C1 segment of cervical spinal cord (tissue), 14 donors: ENCODE measurements around the gene KCNN1.
"Not testable (repeated sequence)": the region's sequence is repeated elsewhere in the genome, so short reads cannot be mapped to it uniquely, and the experiment has no call there.

Experiments
- DNase-seq, 14 donors: peaks; one replicate each; lab custom pipeline; 2025; lab: John Stamatoyannopoulos, UW

Gene KCNN1

DNA sequence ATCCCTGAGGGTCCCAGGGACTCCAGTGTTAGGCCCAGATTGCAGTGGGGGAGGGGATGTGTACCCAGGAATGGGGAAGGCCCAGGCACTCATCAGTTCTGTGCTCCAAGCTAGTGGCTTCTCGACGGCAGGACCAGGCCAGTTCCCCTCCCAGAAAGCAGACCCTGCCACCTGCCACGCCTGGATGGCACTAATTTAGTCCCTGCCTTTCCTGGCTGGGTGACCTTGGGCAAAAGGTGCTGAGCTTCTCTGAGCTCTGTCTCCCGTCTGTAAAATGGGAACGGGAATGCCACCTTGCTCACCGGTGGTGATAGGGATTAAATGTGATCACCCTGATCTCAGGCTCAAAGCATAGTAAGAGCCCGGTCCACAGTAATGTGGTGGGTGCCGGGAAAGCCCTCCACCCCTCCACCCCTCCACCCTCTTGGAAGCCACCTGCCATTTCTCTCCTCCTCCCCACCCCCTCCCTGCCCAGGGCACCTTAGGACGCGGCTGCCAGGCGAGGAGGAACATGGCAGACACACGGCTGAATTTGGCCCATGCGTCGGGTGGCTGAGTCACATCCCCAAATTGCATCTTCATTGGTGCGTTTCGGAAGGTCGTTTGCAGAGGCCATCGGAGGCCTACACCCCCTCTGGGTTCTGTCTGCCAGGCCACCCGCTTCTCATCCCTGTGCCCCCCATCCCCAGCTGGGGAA, 2.3 kb downstream of the KCNN1 start:
- no peak for DNase-seq

DNA sequence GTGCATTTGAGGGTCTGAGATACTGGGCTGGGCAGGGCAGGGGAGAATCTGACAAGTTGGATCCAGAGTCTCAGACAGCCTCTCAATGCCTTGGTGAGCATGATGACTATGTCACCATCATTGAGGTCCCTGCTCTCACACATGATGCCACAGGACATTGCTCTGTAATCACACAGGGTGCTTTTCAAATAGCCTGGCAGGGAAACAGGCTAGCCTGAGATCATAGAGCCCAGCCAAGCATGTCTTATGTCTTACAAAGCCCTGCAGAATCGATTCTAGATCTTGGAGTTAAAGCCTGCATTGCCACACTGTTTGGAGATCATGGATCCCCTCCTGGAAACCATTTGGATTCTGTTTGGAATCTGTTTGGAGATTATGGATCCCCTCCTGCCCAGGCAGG, 5.3 kb downstream of the KCNN1 start:
- no peak for DNase-seq

GRCh38 chr19:17973759-17974158, 6.9 kb downstream of the KCNN1 start:
- no peak for DNase-seq

DNA sequence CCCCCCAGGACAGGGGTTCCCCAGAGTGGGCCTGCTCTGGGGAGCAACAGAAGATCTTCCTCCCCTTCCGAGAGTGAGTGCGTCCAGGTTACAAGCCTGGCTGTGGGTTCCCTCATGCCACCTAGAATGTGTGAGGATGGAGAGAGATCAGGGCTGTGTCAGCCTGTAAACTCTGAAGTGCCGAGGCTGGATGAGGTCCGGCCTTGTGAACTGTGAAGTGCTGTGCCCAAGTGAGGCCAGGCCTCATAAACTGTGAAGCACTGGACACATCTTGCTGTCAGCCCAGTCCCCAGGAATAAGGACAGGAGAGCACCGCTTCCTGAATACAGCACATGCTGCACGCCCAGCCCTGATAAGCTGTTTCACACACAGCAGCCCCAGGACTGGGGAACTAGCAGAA, 7.6 kb downstream of the KCNN1 start:
- no peak for DNase-seq

- DNase-seq: no peak
Observed at GRCh38 chr19:17975032-17975431, 8.1 kb downstream of the KCNN1 start.

GRCh38 chr19:17977021-17977420, 10.1 kb downstream of the KCNN1 start:
- no peak for DNase-seq

- no peak for DNase-seq
Observed at GRCh38 chr19:17977488-17977887, 10.6 kb downstream of the KCNN1 start.

GRCh38 chr19:17981611-17982010, 14.7 kb downstream of the KCNN1 start:
- no peak for DNase-seq

- no peak for DNase-seq
Observed at GRCh38 chr19:17982430-17982829, 15.5 kb downstream of the KCNN1 start.

- DNase-seq: no peak
Observed at GRCh38 chr19:17985037-17985818, 18.3 kb downstream of the KCNN1 start.

DNA sequence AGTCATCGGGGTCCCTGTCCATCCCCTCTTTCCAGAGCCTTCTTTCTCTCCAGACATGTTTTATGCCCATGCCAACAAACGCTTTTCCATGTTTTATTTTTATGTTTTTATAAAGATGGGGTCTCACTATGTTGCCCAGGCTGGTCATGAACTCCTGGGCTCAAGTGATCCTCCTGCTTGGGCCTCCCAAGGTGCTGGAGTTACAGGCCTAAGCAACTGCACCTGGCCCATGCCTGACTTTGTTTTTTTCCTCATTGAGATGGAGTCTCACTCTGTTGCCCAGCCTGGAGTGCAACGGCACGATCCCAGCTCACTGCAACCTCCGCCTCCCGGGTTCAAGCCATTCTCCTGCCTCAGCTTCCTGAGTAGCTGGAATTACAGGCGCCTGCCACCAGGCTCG, 19.7 kb downstream of the KCNN1 start:
- DNase-seq: not testable (repeated sequence)

DNA sequence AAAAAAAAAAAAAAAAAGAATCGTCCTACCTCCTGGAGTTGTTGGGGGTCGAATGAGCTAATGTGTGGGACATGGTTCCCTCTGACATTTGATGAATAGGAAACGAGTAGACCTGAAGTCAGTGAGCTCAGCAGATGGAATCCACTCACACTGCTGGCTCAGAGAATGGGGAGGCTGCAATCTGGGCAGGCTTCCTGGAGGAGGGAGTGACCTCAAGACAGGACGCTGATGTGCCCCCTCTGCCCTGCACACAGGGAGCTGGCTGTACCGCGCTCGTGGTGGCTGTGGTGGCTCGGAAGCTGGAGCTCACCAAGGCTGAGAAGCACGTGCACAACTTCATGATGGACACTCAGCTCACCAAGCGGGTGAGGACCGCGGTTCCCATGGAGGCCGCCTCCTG, 21.3 kb downstream of the KCNN1 start:
- no peak for DNase-seq

DNA sequence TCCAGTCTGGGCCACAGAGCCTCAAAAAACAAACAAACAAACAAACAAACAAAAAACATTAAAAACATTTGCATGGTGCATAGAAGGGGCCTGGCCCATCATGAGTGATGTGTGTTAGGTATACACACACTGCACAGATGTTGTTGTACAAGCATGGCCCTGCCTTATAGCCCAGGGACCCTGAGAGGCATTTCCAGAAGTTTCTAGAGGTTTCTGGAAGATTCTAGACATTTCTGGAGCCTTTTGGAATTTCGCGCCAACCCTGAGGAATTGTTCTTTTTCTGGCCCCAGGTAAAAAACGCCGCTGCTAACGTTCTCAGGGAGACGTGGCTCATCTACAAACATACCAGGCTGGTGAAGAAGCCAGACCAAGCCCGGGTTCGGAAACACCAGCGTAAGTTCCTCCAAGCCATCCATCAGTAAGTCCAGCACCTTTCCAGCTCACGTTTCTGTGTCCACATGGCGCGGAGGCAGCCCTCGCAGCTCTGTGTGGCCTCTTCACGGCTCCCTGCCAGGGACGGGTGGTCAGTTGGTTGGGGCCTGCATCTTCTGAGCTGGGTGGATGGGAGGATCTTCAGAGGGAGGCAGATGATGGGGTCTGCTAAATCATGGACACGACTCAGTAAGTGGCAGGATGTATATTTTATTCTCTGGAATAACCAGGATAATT, 22.7 kb downstream of the KCNN1 start:
- DNase-seq: no peak

DNA sequence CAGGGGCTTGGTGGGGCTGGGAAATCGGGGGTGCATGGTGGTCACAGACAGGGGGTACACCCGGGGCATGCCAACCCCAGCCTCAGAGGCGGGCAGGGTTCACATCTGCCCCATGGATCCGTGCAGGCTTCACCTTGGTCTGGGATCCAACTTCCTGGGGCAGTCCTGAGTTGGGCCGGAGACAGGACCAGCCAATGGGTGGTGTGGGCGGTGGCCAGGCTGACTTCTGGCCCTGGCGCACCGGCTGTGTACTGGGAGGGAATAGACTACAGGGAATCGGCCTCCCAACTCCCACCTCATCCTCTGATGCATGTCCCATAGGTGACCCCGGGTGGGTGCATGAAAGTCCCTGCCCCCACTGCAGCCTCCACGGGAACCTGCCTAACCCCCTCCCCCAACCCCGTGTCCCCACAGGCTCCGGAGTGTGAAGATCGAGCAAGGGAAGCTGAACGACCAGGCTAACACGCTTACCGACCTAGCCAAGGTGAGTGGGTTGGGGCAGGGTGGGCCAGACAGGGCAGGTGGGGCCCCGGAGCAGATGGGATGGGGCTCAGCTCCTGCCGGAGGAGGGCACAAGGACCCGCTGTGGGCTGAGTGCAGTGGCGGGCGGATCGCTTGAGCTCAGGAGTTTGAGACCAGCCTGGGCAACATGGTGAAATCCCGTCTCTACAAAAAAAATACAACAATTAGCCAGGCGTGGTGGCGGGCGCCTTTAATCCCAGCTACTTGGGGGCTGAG, 26.3 kb downstream of the KCNN1 start:
- no peak for DNase-seq

DNA sequence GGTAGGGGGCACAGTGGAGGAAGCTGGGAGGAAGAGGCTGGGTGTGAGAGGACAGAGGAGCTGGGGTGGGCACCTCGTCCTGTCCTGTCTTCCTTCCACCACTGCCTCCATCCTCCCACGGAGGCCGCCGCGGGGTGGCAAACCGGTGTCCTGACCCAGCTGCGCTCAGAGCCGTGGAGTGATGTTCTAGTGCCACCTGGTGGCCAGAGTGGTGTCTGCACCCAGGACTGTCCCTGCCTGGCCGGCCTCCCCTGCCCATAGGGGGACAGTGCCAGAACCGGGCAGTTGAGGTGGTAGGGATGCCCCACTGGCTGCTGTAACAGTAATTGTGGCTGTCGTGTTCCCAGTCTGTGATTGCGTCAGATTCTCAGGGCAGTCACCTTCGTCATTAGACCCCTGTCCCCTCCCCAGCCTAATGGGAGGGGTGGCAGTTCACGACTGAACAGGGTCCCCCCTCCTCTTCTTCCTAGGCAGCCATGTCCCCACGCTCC, 30.0 kb downstream of the KCNN1 start:
- peak; percentile 16 to 83 (median 67) for DNase-seq

- DNase-seq: no peak
Observed at GRCh38 chr19:17997969-17998826, 31.3 kb downstream of the KCNN1 start.

GRCh38 chr19:17998827-17999150, 31.9 kb downstream of the KCNN1 start:
- DNase-seq: no peak

DNA sequence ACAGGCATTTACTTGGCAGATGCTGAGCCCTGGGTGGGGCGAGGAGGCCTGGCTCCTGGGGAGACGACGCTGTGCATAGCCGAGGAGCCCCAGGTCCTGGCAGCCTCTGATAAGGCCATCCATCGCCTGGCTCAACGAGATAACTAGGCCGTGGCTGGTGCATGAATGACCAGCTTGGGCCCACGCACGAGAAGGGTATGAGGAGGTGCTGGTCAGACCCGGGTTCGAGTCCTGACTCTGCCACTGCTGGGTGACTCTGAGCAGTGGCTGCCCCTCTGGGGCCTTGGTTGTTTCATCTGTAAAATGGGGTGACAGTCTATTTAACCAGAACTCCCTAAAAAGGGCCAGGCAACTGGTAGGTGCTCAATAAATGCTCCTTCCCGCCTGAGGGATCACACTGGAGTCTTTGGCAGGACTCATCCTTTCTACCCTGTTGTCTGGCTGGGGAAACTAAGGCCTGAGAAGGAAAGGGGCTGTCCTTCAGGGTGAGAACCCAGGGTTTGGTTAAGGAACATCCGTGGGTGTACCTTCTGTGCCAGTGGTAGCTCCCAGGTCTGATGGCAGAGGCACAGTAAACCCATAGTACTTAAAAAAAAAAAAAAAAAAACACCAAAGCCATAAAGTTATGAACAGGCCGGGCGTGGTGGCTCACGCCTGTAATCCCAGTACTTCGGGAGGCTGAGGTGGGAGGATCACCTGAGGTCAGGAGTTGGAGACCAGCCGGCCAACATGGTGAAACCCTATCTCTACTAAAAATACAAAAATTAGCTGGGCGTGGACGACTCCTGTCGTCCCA, 33.0 kb downstream of the KCNN1 start:
- DNase-seq: no peak

- DNase-seq: peak in 1 of 14 donors; percentile 48
Observed at GRCh38 chr19:18000480-18000914, 33.6 kb downstream of the KCNN1 start.
